ENCODE measurements around the gene STARD9.

The STARD9 gene

DNA sequence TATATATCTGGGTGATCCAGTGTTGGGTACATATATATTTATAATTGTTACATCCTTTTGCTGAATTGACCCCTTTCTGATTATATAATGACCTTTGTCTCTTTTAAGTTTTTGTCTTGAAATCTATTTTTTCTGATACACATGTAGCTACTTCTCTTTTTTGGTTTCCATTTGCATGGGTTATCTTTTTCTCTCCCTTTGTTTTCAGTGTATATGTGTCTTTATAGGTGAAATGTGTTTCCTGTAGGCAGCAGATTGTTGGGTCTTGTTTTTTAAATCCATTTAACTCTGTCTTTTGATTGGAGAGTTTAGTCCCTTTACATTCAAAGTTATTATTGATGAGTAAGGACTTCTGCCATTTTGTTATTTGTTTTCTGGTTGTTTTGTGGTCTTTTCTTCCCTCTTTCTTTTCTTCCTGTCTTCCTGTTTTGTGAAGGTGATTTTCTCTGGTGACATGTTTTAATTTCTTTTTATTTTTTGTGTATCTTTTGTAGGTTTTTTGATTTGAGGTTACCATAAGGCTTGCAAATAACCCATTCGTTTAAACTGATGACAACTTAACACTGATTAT, 56.8 kb downstream of the STARD9 start:
- DNase-seq = no peak

DNA sequence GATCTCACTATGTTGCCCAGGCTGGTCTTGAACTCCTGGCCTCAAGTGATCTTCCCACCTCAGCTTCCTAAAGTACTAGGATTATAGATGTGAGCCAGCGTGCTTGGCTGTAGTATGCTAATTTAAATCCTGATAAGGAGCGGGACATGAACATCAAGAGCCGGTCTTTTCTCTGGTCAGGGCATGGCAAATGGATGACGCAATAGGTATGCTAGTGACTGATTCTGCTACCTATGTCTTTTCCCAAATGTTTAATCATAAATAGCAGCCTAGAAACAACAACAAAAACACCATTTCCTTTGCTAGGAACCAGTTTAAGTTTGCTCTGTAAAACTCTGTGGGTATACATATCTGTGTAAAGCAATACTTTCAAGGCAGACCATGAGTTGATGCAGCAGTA, 64.7 kb downstream of the STARD9 start:
- DNase-seq = no peak

DNA sequence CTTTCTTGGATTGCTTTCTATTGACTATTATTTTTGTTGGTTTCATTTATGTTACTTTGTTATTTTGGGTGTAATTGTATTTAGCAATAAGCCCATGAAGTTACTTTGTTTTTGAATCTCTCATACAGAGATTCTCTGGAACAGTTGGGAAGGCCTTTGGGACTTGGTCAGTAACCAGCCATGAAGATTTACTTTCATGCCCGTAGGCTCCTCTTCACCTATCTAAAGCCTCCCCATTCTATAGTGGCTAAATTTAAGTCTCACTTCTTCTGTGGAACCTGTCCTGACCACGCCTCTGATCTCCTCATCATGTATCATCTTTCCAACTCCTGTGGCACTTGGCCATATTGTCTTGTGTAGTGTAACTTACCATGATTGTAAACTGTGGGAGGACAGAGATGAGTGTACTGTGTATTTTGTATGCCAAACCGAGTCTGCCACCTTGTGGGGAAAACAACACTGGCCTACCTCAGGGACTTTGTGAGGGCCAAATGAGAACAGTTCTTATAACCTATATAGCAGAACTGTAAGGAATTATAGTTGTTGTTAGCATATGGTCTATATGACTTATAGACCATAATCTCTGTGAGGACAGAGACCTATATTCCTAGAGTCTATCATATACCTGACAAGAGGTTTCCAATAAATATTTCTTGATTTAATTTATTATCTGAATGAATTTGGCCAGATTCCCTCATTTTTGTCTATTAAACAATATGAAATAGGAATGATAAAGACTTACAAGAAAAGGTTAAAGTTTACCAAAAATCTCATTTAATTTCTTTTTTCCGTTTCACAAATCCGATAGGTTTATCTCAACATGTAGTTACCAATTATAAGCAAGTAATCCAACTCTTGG, 75.0 kb downstream of the STARD9 start:
- peak; percentile 65 for DNase-seq

DNA sequence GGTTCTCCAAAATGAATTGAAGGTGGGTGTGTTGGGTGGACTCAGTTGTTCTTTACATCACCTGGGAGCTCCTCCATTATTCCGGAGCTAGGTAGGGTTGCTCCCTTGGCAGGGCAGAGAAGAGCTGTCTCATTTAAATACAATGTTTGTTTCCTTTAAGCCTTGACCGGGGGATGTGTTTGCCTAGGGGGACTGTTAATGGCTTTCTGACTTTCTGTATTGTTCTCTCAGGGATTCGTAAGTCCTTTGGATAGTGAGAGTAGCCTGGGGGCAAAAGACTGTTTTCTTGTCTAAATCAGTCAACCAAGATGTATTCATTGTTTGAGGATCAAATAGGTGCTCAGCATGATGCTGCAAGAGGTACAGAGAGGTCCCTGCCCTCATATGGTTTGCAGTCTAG, 90.4 kb downstream of the STARD9 start:
- no peak for DNase-seq

DNA sequence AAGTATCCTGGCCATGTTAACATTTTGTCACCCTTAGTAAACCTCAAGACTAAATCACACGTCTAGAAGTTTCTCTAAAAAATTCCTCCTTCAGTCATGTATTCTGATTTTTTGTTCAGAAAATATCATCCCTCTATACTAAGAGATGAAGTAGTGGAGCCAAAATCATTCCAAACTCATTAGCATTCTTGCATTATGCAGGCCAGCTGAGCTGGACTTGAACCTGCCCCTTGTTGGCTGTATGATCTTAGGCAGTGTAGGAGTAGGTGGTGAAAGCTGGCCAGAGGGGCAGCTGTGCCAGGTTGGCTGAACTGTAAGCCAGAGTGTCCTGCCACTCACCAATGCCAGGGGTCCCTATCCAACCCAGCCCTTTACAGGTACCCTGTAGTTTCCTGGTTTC, 92.4 kb downstream of the STARD9 start:
- no peak for DNase-seq

DNA sequence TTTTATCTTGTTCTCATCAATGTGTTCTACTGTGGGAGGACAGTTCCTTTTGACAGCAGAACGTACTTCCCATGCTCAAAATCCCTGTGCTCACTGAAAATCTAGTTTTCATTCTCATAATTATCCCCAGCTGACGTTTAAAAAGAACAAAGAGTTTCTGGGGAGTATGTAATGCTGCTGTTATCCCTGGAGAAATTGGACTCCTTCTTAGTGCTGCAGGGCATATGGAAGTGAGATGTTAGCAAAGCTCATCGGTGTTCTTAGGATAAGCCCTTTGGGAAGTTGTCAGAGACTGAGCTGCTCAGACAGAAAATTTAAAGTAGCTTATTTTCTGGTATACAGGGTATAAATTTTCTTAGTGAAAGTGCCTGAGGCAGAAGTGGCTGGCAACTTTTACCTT, 95.0 kb downstream of the STARD9 start:
- no peak for DNase-seq

DNA sequence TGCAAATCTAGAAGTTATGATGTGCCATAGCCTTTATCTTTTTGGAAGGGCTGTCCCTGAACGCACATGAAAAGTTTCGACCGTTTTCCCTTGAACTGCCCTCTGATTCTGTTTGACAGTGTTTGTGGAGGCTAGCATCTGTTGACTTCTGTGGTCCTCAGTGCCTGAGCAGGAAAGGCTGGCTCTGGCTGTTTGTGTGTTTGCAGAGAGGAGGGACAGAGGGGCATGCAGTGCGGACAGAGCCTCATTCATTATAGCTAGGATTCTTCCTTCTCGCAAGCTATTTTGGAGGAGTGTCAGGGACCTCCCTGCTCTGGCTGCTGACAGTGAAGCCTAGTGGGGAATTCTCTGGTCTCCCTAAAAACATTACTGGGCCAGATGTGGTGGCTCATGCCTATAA, 97.0 kb downstream of the STARD9 start:
- no peak for DNase-seq

DNA sequence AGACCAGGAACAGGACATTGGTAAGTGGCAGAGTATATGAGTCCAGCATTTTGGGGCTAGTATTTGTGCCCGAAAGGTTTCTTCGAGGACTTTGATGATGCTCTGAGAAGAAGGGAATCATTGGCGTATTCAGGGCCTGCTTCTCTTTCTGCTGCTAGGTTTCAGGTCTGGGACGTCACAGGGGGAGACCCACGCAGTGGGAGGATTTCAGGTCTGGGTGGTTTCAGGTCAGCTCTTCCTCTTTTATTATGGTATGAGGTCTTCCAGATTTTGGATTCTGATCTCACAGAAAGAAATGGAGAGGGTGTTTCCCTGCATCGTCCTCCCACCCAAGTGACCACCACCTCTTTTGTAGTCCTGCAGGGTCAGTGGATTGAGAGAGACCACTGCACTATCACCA, 99.1 kb downstream of the STARD9 start:
- DNase-seq = no peak

DNA sequence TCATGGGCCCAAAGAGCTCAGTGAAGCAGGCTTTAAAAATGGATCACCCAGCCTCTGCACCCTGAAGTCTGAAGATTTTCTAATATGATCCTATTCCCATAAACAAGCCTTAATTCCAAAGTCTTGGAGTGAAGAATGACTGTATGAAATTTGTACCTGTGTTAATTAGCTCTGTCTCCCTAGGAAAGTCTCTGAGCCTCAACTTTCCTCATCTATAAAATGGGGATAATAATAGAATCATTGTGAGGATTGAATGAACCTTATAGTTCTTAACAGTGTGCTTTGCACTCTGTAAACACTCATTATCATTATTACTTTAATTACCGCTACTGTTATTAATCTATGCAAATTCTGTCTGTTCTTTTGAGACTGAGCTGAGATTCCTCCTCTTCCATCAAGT, 99.6 kb downstream of the STARD9 start:
- no peak for DNase-seq

DNA sequence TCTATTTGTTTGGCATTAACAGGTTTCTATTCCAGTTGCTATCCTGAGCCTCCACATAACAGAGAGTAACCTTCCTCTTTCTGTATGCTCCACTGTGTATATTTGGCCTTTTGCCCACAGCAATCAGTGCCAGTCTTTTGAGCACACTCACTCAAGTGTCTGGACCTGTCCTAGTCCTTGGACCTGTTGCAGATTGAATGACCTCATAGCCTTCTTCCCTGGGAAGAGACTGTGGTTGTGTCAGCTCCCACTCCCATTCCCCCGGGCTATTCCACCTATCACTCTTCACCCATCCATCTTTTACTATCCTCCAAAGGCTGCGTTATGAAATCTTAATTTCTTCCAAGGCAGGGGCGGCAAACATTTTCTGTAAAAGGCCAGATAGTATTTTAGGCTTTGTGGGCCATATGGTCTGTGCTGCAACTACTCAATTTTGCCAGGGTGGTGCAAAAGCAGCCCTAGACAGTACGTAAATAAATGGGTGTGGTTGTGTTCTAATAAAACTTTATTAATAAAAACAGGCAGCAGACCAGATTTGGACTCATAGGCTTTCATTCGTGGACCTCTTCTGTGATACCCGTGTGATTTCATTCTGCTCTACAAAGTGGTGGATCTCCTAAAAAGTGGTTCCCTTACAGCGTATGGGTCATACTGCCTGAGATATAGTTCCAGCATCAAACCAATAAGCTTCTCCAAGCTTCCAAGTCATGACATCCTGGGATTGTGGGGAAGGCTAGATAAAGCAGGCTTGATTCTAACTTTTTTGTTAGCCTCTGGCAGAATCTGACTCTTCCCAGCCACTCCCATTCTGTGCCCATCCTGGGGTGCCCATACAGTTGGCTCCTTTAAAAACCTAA, 104.1 kb downstream of the STARD9 start:
- DNase-seq = no peak

DNA sequence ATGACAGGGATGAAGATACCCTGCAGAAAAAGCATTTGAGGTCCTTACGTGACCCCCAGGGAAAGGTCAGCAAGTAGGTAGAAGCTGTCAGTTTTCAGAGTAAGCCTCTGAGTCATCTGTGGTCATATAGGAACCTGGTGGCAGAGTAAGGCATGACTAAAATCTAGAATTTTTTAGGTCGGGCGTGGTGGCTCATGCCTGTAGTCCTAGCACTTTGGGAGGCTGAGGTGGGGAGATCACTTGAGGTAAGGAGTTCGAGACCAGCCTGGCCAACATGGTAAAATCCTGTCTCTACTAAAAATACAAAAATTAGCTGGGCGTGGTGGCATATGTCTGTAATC, 104.7 kb downstream of the STARD9 start:
- peak; percentile 71 for DNase-seq

DNA sequence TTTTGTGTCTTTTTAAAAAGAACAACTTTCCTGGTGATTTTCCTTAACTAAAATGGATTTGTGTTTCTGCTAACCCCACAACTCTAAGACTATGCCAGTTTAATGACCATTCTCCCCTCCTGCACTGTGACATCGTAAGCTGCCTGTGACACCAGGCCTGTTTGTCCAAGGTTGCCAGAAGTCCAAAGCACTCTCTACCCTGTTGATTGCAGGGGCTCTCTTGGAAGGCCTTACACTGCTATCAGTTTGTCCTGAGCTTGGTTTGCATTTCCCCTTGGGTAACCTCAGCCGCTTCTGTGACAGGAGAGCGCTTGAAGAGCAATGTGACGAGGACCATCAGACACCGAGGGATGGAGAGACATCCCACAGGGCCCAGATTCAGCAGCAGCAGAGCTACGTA, 105.7 kb downstream of the STARD9 start:
- DNase-seq = no peak

DNA sequence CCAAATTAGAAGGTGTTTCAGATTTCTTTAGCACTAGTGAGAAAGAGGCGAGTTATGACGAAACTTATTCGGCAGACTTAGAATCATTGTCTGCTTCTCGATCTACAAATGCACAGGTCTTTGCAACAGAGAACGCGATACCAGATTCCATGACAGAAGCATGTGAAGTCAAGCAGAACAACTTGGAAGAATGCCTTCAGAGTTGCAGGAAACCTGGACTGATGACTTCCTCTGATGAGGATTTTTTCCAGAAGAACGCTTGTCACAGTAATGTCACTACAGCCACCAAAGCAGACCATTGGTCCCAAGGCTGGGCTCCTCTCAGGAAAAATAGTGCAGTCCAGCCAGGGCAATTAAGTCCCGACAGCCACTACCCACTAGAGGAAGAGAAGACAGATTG, 110.9 kb downstream of the STARD9 start:
- DNase-seq = no peak

DNA sequence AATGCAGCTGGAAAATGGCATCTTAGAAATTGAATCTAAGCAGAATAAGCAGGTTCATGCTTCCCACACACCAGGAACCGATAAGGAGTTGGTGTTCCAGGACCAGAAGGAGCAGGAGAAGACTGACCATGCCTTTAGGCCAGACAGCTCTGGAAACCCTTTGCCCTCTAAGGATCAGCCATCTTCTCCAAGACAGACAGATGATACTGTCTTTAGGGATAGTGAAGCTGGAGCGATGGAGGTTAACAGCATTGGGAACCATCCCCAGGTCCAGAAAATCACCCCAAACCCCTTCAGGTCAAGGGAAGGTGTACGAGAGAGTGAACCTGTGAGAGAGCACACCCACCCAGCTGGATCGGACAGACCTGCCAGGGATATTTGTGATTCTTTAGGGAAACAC, 112.3 kb downstream of the STARD9 start:
- DNase-seq = no peak

DNA sequence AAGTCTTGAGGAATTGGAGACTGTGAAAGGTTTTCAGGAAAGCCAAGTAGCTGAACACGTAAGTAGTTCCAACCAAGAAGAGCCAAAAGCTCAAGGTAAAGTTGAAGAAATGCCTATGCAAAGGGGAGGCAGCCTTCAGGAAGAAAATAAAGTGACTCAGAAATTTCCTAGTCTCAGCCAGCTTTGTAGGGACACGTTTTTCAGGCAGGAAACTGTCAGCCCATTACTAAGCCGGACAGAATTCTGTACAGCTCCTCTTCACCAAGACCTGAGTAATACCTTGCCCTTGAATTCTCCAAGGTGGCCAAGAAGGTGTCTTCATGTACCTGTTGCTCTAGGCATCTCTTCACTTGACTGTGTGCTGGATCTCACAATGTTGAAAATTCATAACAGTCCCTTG, 112.9 kb downstream of the STARD9 start:
- DNase-seq = no peak

DNA sequence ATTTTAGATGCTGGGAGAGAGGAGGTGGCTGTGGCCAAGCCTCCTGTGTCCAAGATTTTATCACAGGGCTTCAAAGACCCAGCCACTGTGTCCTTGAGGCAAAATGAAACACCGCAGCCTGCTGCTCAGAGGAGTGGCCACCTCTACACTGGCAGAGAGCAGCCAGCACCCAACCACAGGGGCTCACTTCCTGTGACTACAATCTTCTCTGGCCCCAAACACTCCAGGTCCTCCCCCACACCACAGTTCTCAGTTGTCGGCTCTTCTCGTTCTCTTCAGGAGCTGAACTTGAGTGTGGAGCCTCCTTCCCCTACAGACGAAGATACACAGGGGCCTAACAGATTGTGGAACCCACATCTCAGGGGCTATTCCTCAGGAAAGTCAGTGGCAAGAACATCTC, 115.9 kb downstream of the STARD9 start:
- peak; percentile 52 for DNase-seq

DNA sequence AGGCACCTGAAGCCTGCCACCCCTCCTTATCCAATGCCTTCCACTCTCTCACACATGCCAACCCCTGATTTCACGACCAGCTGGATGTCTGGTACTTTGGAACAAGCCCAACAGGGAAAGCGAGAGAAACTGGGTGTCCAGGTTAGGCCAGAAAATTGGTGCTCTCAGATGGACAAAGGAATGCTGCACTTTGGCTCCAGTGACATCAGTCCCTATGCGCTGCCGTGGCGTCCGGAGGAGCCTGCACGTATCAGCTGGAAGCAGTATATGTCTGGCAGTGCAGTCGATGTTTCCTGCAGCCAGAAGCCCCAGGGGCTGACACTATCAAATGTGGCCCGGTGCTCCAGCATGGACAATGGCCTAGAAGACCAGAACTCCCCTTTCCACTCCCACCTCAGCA, 116.4 kb downstream of the STARD9 start:
- DNase-seq = no peak

DNA sequence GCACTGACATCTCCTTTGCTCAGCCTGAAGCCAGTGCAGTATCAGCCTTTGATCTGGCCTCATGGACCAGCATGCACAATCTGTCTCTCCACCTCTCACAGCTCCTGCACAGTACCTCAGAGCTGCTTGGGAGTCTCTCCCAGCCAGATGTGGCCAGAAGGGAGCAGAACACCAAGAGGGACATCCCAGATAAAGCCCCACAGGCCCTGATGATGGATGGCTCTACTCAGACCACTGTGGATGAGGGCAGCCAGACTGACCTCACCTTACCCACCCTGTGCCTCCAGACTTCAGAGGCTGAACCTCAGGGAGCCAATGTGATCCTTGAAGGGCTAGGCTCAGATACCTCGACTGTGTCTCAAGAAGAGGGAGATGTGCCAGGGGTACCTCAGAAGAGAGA, 117.1 kb downstream of the STARD9 start:
- no peak for DNase-seq

DNA sequence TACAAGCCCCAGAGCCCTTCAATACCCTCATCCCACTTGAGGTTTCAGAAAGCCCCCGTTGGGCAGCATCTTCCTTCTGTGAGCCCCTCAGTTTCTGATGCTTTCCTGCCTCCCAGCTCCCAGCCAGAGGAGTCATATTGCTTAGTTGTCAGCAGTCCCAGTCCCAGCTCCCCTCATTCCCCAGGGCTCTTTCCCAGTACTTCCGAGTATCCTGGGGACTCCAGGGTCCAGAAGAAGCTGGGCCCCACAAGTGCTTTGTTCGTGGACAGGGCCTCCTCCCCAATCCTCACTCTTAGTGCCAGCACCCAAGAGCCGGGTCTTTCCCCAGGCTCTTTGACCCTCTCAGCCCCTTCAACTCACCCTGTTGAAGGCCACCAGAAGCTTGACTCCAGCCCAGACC, 117.6 kb downstream of the STARD9 start:
- DNase-seq = no peak

DNA sequence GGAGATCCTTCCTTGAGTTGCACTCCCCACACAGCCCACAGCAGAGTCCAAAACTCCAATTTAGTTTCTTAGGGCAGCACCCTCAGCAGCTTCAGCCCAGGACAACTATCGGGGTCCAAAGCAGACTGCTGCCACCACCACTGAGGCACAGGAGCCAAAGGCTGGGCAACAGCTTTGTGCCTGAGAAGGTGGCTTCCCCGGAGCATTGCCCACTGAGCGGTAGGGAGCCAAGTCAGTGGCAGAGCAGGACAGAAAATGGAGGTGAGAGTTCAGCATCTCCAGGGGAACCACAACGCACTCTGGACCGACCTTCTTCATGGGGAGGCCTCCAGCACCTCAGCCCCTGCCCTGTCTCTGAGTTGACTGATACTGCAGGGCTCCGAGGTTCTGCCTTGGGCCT, 118.1 kb downstream of the STARD9 start:
- no peak for DNase-seq

DNA sequence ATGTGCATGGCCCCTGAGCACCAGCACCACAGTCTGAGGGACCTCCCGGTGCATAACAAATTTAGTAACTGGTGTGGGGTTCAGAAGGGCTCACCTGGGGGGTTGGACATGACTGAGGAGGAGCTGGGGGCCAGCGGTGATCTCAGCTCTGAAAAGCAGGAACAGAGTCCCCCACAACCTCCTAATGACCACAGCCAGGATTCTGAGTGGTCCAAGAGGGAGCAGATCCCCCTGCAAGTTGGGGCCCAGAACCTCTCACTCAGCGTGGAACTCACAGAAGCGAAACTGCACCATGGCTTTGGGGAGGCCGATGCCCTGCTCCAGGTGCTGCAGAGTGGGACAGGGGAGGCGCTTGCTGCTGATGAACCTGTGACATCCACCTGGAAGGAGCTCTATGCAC, 118.5 kb downstream of the STARD9 start:
- DNase-seq = no peak

DNA sequence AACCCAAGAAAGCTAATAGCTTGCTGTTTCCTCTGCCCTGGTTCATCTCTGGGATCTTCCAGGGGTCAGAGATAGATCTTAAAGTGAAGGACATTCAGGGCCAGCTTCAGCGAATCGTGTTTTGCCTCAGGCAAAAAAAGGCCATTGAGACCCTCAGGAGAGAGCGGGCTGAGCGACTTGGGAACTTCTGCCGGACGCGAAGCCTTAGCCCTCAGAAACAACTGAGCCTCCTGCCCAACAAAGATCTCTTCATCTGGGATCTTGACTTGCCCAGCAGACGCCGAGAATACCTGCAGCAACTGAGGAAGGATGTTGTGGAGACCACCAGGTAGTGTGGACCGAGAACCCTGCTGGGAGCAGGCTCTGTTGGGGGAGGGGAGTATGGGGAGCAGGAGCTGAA, 119.0 kb downstream of the STARD9 start:
- DNase-seq = no peak

DNA sequence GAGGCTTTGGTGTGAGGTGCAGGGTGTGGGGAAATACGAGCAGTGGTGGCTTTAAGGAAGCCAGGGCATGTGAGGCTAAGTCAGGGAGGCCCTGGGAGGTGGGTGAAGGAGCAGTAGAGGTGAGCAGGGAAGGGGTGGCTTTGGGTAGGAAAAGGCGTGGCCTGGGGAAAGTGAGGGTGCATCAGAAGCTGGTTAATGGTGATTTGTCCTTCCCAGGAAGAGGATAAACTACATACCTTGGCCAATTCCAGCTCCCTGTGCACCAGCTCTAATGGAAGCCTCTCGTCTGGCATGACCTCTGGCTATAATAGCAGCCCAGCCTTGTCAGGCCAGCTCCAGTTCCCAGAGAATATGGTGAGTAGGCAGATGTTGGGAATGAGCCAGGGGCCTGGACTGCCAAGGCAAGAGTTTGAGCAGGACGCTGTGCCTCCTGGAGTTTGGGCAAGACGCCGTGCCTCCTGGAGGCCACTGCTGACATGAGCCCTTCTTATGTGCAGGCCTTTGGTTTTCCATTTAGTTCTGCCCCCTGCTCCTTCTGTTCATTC, 120.2 kb downstream of the STARD9 start:
- DNase-seq = no peak

DNA sequence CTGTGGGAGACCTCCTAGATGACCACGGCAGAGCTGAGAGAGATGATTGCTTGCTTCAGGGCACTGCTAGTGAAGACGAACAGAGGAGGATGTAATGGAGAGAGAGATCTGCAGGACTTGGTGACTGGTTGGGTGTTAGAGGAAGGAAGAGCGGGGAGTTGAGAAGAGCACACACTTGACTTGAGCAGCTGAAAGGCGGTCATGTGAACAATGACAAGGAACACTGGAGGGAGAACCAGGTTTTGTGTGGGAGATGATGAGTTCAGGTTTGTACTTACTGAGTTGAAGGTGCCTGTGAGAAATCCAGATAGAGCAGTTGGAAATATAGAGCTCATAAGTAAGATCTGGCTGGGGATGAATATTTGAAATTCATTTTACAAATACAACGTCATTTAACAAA, 121.2 kb downstream of the STARD9 start:
- no peak for DNase-seq

Data from stimulated activated CD8-positive, alpha-beta memory T cell treated with anti-CD3 and anti-CD28 coated beads, Interleukin-4, amount 100 ng/mL, for 48 hours (primary cell).